OCI-LY7 (cell line): Measurements from ENCODE around the gene FBXO9. TPM values are rescaled to one million over a fixed set of nuclear protein-coding genes. Genes with fewer than 3 reads are reported as not detected.
"Not testable (repeated sequence)": the region's sequence is repeated elsewhere in the genome, so short reads cannot be mapped to it uniquely, and the experiment has no call there.

Experiments
- BruUV-seq: library from RNA; stranded (reverse); fragments of 400-500 nt; replicated peaks from 2 replicates; lab custom pipeline; 2021; lab: Mats Ljungman, UMichigan
- CTCF ChIA-PET: fragments of 300-600 bp; sonication (Branson Sonifier 250); formaldehyde crosslinking; loops from one replicate; lab custom pipeline; 2022; ENCODE audit warnings: antibody characterized with exemption; ENCODE audit not compliant: unreplicated experiment; lab: Charles Lee
- POLR2A ChIA-PET: fragments of 300-600 bp; sonication (Branson Sonifier 250); formaldehyde crosslinking; loops from one replicate; lab custom pipeline; 2022; ENCODE audit warnings: antibody characterized with exemption; lab: Charles Lee
- DNase-seq: peaks from one replicate; pipeline ENCODE4 v3.0.0-alpha.2; 2015; ENCODE audit warnings: low spot score
- H2AFZ ChIP-seq: fragments of 200-600 bp; sonication (generic), shearing (Covaris generic); 2 replicates; pipeline ENCODE4 v1.6.1; 2014; ENCODE audit warnings: mild to moderate bottlenecking, antibody characterized with exemption, low read length, moderate library complexity
- H3K27ac ChIP-seq: fragments of 200-600 bp; sonication (generic); 2 replicates; pipeline ENCODE4 v1.5.1; 2014; ENCODE audit warnings: mixed run types, low read depth, mild to moderate bottlenecking, moderate library complexity, low read length, inconsistent platforms; ENCODE audit not compliant: poor library complexity, severe bottlenecking
- H3K36me3 ChIP-seq: fragments of 200-600 bp; sonication (generic); 2 replicates; pipeline ENCODE4 v1.6.1; 2014; ENCODE audit warnings: mild to moderate bottlenecking, antibody characterized with exemption, low read length, moderate library complexity, mixed read lengths; ENCODE audit not compliant: insufficient read depth
- H3K4me1 ChIP-seq: fragments of 200-600 bp; sonication (generic); 2 replicates; pipeline ENCODE4 v1.5.1; 2014; ENCODE audit warnings: mild to moderate bottlenecking, low read length; ENCODE audit not compliant: insufficient read depth, poor library complexity, severe bottlenecking
- H3K4me2 ChIP-seq: fragments of 200-600 bp; sonication (generic); 2 replicates; pipeline ENCODE4 v1.6.1; 2014; ENCODE audit warnings: mild to moderate bottlenecking, low read length
- H3K4me3 ChIP-seq: fragments of 200-600 bp; sonication (generic); 2 replicates; pipeline ENCODE4 v1.5.1; 2014; ENCODE audit warnings: mild to moderate bottlenecking, low read depth, low read length; ENCODE audit not compliant: poor library complexity, severe bottlenecking
- H3K79me2 ChIP-seq: fragments of 200-600 bp; sonication (generic); 2 replicates; pipeline ENCODE4 v1.6.1; 2016; ENCODE audit warnings: low read depth, mild to moderate bottlenecking, low read length, moderate library complexity, mixed read lengths; ENCODE audit not compliant: insufficient read depth
- H3K9me2 ChIP-seq: fragments of 200-600 bp; sonication (generic); 2 replicates; pipeline ENCODE4 v1.6.1; 2016; ENCODE audit warnings: mild to moderate bottlenecking, low read length, mixed read lengths; ENCODE audit not compliant: insufficient read depth
- H3K9me3 ChIP-seq: fragments of 200-600 bp; sonication (generic); 2 replicates; pipeline ENCODE4 v1.6.1; 2014; ENCODE audit warnings: mild to moderate bottlenecking, mixed run types, low read length, mixed read lengths
- H4K20me1 ChIP-seq: fragments of 200-600 bp; sonication (generic); 2 replicates; pipeline ENCODE4 v1.6.1; 2014; ENCODE audit warnings: mild to moderate bottlenecking, antibody characterized with exemption, low read length, moderate library complexity, mixed read lengths; ENCODE audit not compliant: insufficient read depth
- EZH2phosphoT487 ChIP-seq: fragments of 200-600 bp; sonication (generic); IDR thresholded peaks from 2 replicates; pipeline ENCODE4 v1.6.1; 2018; ENCODE audit warnings: low read depth, borderline replicate concordance, mild to moderate bottlenecking, mixed run types, antibody characterized with exemption, low read length, moderate library complexity, mixed read lengths
- intact Hi-C: fragments of 100-400 bp; cut with micrococcal nuclease; formaldehyde crosslinking; loops from one replicate; pipeline ENCODE4 v1.10.0; 2022; ENCODE audit not compliant: unreplicated experiment
- total RNA-seq, 2 experiments: library from RNA; depleted of rRNA in 1 of 2; stranded (reverse); fragments of >200 nt in 1 of 2; shearing (Covaris generic) in 1 of 2; gene quantifications; 2 replicates each; pipeline ENCODE4 v1.2.3, GENCODE V29; 2014 to 2022
- TF ChIP-seq, protein P1 (sequence below): fragments of 200-600 bp; sonication (generic); conservative IDR thresholded peaks from 2 replicates; pipeline ENCODE4 v1.5.1; 2014; ENCODE audit warnings: mild to moderate bottlenecking, antibody characterized with exemption, low read length, moderate library complexity, mixed read lengths

FBXO9 gene
- total RNA-seq, 2 experiments from 2014 or later: 23.5 to 67.7 TPM

DNA sequence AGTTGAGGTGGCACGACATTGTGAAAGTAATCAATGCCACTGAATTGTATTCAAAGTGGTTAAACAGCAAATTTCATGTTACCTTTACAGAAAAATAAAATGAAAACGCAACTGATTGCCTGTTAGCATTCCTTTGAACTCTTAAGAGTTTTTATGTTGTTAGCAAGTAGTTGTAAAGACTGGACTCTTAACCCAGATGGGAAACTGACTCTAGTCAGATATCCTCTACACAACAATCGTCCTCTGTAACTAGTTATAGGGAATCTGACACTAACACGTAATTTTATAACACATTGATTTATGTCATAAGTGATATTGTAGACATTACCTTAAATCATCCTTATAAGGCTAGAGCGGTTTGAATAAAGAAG, 3.0 kb upstream of the FBXO9 start:
- ChIA-PET POLR2A (no interaction called here), CTCF (no interaction called here)
- H2AFZ ChIP-seq: peak overlapping the region; percentile 97
- H4K20me1 ChIP-seq: peaks cover 7% of the 10 kb centered on the region; the same call in 1 of the 2 replicates
- intact Hi-C loops: no loop called here
- H3K79me2 ChIP-seq: peaks cover 12% of the 10 kb centered on the region; the same call in 1 of the 2 replicates
- peak overlapping the region; percentile 23 for H3K27ac ChIP-seq
- TF ChIP-seq EZH2phosphoT487: no peak
- TF ChIP-seq, protein P1, sequence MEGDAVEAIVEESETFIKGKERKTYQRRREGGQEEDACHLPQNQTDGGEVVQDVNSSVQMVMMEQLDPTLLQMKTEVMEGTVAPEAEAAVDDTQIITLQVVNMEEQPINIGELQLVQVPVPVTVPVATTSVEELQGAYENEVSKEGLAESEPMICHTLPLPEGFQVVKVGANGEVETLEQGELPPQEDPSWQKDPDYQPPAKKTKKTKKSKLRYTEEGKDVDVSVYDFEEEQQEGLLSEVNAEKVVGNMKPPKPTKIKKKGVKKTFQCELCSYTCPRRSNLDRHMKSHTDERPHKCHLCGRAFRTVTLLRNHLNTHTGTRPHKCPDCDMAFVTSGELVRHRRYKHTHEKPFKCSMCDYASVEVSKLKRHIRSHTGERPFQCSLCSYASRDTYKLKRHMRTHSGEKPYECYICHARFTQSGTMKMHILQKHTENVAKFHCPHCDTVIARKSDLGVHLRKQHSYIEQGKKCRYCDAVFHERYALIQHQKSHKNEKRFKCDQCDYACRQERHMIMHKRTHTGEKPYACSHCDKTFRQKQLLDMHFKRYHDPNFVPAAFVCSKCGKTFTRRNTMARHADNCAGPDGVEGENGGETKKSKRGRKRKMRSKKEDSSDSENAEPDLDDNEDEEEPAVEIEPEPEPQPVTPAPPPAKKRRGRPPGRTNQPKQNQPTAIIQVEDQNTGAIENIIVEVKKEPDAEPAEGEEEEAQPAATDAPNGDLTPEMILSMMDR: no peak
- no peaks in the 10 kb centered on the region for H3K9me3 ChIP-seq
- peak overlapping the region; percentile 84 for H3K4me3 ChIP-seq
- H3K36me3 ChIP-seq: no peaks in the 10 kb centered on the region
- no TSS peak for BruUV-seq
- H3K9me2 ChIP-seq: no peaks in the 10 kb centered on the region
- H3K4me2 ChIP-seq: peak overlapping the region; percentile 82
- DNase-seq: no peak
- H3K4me1 ChIP-seq: peaks cover 42% of the 10 kb centered on the region

DNA sequence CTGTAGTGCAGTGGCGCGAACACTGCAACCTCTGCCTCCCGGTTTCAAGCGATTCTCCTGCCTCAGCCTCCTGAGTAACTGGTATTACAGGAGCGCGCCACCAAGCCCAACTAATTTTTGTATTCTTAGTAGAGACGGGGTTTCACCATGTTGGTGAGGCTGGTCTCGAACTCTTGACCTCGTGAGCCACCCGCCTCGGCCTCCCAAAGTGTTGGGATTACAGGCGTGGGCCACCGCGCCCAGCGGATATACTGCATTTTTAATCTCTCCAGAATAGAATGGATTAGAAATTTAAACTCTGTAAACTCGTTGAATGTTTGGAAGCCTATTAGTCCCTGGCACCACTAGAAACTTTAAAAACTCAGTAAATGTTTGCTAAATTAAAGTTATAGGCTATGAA, 949 bp upstream of the FBXO9 start:
- Histone ChIP-seq H3K4me3 (peak overlapping the region; percentile 78), H3K4me1 (peaks cover 49% of the 10 kb centered on the region), H3K4me2 (peak overlapping the region; percentile 49), H2AFZ (peak overlapping the region; percentile 96), H3K79me2 (peaks cover 12% of the 10 kb centered on the region; the same call in 1 of the 2 replicates)
- H3K9me3 ChIP-seq, H3K27ac ChIP-seq, POLR2A ChIA-PET, H3K9me2 ChIP-seq, CTCF ChIA-PET, DNase-seq, BruUV-seq, H4K20me1 ChIP-seq, H3K36me3 ChIP-seq: not testable (repeated sequence)
- intact Hi-C loops: loop anchor here (2.0 kb wide), 2 partner anchors 393 to 731 kb away; partner anchors contain the start of genes LRRC1 and TMEM14A

DNA sequence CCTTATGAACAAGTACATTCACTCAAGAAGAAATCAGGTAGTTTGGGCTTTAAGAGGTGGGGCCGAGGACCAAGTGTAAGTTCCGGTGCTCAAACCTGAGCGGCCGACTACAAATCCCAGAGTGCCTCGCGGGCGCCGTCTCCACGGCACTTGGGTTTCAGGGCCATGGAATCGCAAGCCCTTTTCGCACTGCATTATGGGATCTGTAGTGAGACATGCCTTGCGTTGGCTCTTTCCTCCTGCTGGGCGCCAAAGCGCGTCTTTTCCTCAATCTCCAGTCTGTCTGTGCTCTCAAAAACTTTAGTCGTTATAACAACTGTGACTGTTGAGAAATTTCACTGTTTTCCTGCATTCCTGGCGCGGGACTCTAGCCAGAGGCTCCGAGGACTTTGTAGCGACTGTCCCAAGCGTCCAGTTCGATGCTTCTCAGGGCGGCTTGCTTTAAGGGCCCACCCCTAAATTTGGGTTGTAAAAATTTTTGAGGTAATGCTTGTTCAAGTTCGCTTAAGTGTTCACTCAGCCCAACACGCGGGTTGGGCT, 408 bp upstream of the FBXO9 start:
- Histone ChIP-seq H4K20me1 (peaks cover 7% of the 10 kb centered on the region; the same call in 1 of the 2 replicates), H3K27ac (peak overlapping the region; percentile 72), H3K79me2 (peaks cover 12% of the 10 kb centered on the region; the same call in 1 of the 2 replicates), H3K4me1 (peaks cover 47% of the 10 kb centered on the region), H3K4me2 (peak overlapping the region; percentile 84), H3K9me3 (no peaks in the 10 kb centered on the region), H3K4me3 (peak overlapping the region; percentile 78), H3K36me3 (peaks cover 3% of the 10 kb centered on the region; the same call in 1 of the 2 replicates), H3K9me2 (no peaks in the 10 kb centered on the region), H2AFZ (peak overlapping the region; percentile 96)
- BruUV-seq: no TSS peak
- TF ChIP-seq EZH2phosphoT487: no peak
- TF ChIP-seq, protein P1: peak; percentile 6; the same call in 1 of the 2 replicates
- ChIA-PET CTCF (interaction anchor here (0.5 kb wide), 1 partner anchor 183 kb away, joined by 7 read pairs; no protein-coding TSS in a partner anchor), POLR2A (interaction anchor here (1.5 to 1.9 kb wide), 2 partner anchors 10 to 71 kb away, joined by 4 to 7 read pairs; no protein-coding TSS in a partner anchor)
- intact Hi-C loops: loop anchor here (2.0 kb wide), 2 partner anchors 394 to 730 kb away; partner anchors contain the start of genes LRRC1 and TMEM14A
- DNase-seq: peak; percentile 98
